ENCODE measurements around the gene SLC5A2.
A peak's percentile ranks its signal among the peaks of the same experiment; 100 is the strongest.
"Not testable (repeated sequence)": the region's sequence is repeated elsewhere in the genome, so short reads cannot be mapped to it uniquely, and the experiment has no call there.

Gene SLC5A2

DNA sequence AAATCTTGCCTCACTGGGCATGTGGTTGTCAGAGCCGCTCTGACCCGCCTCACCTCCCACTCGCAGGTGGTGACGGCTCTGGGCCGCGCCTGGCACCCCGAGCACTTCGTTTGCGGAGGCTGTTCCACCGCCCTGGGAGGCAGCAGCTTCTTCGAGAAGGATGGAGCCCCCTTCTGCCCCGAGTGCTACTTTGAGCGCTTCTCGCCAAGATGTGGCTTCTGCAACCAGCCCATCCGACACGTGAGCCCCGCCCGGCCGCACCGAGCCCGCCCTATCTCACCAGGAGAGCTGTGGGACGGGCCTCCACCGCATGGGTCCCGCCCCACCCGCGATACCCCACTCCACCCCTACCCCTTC lies 7.0 kb upstream of the SLC5A2 start:
- no peak for DNase-seq (ENCODE audit: low spot score)

DNA sequence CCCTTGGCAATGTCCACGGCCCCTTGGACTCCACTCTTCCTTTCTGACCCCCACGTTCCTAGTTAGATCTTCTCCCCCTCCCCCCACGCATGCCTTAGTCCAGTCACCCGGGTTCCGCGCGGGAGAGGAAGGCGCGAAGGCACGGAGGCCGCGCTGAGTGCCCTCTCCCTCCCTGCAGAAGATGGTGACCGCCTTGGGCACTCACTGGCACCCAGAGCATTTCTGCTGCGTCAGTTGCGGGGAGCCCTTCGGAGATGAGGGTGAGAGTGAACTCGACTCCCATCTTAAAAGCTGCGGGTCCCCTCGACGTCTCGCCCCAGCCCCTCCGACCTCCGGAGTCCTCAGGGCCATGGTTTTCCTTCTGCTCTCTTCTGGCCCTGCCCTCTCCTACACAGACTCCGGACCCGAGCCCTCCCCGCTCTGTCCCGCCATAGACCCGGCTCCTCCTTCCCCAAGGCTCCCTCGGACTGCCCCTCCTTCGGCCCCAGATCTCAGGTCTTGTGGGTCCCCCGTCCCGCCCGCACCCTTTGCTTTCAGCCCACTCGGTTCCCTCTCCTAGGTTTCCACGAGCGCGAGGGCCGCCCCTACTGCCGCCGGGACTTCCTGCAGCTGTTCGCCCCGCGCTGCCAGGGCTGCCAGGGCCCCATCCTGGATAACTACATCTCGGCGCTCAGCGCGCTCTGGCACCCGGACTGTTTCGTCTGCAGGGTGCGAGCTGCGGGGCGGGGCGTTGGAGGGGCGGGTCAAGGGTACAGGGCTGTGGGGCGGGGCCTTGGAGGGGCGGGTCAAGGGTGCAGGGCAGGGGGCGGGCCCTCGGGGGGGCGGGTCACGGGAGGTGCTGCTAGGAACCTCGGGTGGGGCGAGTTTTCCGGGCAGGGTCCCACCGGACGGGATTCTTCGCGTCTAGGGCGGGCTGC lies 6.4 kb upstream of the SLC5A2 start:
- DNase-seq (ENCODE audit: low spot score) = peak; percentile 56

DNA sequence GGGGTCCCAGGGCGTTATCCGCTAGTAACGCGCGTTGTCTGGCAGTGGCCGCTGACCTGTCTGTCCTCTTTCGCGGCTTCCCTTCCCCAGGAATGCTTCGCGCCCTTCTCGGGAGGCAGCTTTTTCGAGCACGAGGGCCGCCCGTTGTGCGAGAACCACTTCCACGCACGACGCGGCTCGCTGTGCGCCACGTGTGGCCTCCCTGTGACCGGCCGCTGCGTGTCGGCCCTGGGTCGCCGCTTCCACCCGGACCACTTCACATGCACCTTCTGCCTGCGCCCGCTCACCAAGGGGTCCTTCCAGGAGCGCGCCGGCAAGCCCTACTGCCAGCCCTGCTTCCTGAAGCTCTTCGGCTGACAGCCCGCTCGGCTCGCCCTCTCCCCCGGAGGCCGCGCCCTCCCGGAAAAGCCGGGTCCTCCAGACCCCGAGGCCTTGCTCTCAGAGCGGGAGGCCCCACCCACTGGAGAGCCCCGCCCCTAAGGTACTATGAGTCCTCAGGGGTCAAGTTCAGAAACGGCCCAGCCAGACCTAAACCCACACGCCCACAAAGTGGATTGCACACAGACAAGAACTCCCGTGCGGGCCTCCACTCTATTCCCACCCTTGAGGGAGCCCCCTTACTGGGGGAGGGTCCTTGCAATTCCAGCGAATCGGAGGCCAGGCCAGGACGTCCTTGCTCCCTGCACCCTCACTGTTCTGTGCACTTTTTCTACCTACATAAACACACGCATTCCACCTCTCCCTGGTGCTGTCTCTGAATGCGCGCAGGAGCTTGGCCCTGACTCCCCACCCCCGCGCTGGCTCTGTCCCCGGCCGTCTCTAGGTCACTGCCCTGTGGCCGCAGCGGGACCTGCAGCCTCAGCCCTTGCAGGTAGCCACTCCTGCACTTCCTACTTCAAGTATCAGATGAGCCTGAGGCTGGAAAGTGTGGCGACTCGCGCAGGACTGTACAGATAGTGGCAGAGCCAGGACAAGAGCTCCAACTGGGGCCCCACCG lies 5.4 kb upstream of the SLC5A2 start:
- peak; percentile 42 for DNase-seq (ENCODE audit: low spot score)

DNA sequence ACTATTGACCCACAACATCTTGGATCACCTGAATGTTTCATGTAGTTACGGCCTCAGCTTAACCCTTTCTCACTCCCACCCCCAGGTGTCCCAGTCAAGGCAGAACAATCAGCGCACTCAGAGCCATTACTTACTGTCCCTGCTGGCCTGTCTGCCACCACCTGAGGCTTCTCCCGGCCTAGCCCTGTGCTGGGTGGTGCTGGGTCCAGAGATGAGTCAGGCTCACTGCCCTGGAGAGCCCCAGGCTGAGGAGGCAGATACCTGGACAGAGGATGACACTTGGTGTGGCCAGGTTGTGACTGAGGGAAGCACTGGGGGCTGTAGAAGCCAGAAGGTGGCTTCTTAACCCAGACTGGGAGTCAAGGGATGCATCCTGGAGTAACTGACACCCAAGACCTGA lies 4.0 kb upstream of the SLC5A2 start:
- DNase-seq (ENCODE audit: low spot score) = no peak

- DNase-seq (ENCODE audit: low spot score) = no peak
Observed at GRCh38 chr16:31479751-31480150, 3.2 kb upstream of the SLC5A2 start.

GRCh38 chr16:31480851-31481536 lies 1.9 kb upstream of the SLC5A2 start:
- no peak for DNase-seq (ENCODE audit: low spot score)

DNA sequence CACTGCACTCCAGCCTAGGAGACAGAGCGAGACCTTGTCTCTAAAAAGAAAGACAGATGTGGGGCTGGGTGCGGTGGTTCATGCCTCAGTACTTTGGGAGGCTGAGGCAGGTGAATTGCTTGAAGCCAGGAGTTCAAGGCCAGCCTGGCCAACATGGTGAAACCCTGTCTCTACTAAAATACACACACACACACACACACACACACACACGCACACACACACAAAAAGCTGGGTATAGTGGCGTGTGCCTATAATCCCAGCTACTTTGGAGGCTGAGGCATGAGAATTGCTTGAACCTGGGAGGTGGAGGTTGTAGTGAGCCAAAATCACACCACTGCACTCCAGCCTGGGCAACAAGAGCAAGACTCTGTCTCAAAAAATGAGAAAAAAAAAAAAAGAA lies 1.1 kb downstream of the SLC5A2 start:
- not testable (repeated sequence) for DNase-seq (ENCODE audit: low spot score)

- DNase-seq (ENCODE audit: low spot score) = no peak
Observed at GRCh38 chr16:31484491-31485171, 1.7 kb downstream of the SLC5A2 start.

GRCh38 chr16:31485571-31485970 lies 2.6 kb downstream of the SLC5A2 start:
- DNase-seq (ENCODE audit: low spot score) = no peak

GRCh38 chr16:31486045-31486444 lies 3.1 kb downstream of the SLC5A2 start:
- no peak for DNase-seq (ENCODE audit: low spot score)

DNA sequence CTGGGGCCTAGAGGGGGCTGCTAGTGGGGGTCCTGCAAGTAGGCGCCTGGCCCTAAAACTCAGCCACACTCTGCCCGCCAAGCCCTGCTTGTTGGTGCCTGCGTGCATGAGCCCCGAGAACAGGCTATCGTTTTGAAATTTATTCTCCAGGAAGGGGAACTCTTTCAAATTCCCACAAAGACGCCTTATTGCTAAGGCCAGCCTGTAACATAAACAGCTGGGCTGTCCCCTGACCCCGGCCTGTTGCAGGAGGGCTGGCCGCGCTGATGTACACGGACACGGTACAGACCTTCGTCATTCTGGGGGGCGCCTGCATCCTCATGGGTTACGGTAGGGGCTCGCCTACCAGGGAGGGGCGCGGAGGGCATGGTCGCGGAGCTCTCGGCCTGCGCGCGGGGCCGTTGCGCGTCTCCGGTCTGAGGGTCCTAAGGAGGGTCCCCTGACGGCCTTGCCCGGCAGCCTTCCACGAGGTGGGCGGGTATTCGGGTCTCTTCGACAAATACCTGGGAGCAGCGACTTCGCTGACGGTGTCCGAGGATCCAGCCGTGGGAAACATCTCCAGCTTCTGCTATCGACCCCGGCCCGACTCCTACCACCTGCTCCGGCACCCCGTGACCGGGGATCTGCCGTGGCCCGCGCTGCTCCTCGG lies 4.3 kb downstream of the SLC5A2 start:
- DNase-seq (ENCODE audit: low spot score) = no peak

GRCh38 chr16:31487720-31488467 lies 5.0 kb downstream of the SLC5A2 start:
- DNase-seq (ENCODE audit: low spot score) = peak; percentile 77

- no peak for DNase-seq (ENCODE audit: low spot score)
Observed at GRCh38 chr16:31488468-31489297, 5.8 kb downstream of the SLC5A2 start.

DNA sequence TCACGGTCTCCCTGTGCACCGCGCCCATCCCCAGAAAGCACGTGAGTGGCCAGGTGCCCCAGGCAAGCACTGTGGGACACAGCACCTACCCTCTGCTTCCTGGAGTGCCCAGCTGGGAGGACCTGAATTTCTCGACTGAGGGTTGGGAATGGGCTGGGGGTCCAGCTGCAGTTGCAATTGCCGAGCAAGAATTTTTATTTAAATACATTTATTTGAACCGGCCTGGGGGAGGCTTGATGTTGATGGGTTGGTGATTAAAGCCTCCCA lies 6.3 kb downstream of the SLC5A2 start:
- no peak for DNase-seq (ENCODE audit: low spot score)

- no peak for DNase-seq (ENCODE audit: low spot score)
Observed at GRCh38 chr16:31489616-31490584, 7.0 kb downstream of the SLC5A2 start.

GRCh38 chr16:31491778-31492418 lies 9.0 kb downstream of the SLC5A2 start:
- DNase-seq (ENCODE audit: low spot score) = no peak

GRCh38 chr16:31493506-31494125 lies 10.7 kb downstream of the SLC5A2 start:
- DNase-seq (ENCODE audit: low spot score) = no peak

DNA sequence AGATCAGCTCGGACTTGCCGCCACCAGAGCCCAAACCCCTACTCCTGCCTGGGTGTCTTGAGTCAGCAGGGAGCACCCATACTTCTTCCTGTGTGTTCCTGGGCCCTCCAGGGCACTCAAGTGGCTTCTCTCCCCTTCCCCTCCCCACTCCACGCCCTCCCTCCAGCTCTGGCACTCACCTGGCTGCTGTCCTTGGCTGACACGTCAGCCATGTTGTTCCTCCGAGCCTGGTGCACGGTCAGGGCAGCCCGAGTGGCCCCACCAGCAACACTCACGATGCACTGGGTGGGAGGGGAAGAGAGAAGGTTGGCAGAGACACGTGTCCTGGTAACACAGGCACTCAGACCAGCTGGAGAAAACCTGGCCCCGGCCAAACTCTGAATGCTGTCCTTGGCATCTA lies 13.7 kb downstream of the SLC5A2 start:
- no peak for DNase-seq (ENCODE audit: low spot score)

Measured in LoVo (cell line).